ENCODE data around the gene AMN1.

DNA sequence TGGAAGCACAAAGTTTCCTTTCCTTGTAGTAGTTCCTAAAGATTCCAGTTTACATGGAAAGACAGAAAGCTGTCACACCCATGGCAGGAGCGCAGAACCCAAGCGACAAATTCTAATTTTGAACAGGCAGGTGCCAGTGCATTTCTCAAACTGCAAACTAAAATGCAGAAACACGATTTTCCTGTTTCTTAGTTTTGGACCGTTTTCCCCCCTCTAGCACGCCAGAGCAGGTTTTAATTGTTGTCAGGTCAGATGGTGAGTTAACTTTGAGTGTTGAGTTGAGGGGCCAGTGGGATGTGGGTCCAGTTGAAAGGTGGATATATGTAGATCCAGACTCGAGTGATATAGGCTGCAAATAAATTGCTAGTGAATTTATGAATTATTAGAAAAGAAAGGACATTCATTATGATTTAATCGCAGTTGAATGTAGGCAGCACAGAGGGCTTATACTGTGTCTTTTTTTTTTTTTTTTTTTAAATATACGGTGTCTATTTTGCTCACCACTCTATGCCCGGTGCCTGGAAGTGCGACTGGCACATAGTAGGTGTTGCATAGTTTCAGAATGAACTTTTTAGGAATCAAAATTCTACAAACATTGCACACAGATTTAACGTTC lies 70.2 kb downstream of the AMN1 start:
- TF ChIP-seq, protein P1, sequence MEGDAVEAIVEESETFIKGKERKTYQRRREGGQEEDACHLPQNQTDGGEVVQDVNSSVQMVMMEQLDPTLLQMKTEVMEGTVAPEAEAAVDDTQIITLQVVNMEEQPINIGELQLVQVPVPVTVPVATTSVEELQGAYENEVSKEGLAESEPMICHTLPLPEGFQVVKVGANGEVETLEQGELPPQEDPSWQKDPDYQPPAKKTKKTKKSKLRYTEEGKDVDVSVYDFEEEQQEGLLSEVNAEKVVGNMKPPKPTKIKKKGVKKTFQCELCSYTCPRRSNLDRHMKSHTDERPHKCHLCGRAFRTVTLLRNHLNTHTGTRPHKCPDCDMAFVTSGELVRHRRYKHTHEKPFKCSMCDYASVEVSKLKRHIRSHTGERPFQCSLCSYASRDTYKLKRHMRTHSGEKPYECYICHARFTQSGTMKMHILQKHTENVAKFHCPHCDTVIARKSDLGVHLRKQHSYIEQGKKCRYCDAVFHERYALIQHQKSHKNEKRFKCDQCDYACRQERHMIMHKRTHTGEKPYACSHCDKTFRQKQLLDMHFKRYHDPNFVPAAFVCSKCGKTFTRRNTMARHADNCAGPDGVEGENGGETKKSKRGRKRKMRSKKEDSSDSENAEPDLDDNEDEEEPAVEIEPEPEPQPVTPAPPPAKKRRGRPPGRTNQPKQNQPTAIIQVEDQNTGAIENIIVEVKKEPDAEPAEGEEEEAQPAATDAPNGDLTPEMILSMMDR (conservative IDR thresholded peaks at IDR 0.05; ENCODE audit: low read length): no peak
- no peak for TF ChIP-seq EZH2phosphoT487 (IDR thresholded peaks at IDR 0.05; ENCODE audit: borderline replicate concordance)

All from Loucy (cell line).